ENCODE results near the gene NRGN.

Gene NRGN

GRCh38 chr11:124751741-124752470, 12.2 kb downstream of the NRGN start, which contains the start of gene VSIG2:
TSS of gene VSIG2 (minus strand) at chr11:124752255. CDS start at chr11:124752137, 118 bp downstream.
- H3K4me3 ChIP-seq (ENCODE audit: low read length): no peak within 1 kb of the TSS
- no peaks in the 10 kb centered on the region for H3K9me3 ChIP-seq (replicated peaks; ENCODE audit: low read length)
- H3K27me3 ChIP-seq (ENCODE audit: control insufficient read depth, insufficient read depth, low read length): peaks cover 7% of the 10 kb centered on the region
- peaks cover 23% of the 10 kb centered on the region for H3K4me1 ChIP-seq (ENCODE audit: control insufficient read depth, insufficient read depth, low read length)
- H3K9ac ChIP-seq (ENCODE audit: low read depth, low read length): no peak within 1 kb of the TSS
- H3K4me2 ChIP-seq (ENCODE audit: low read length): no peak within 1 kb of the TSS
- no peaks in the 10 kb centered on the region for H3K36me3 ChIP-seq (ENCODE audit: insufficient read depth, low read length)

- Histone ChIP-seq H3K4me2 (ENCODE audit: low read length) (no peak overlapping the region), H3K9ac (ENCODE audit: low read depth, low read length) (no peak overlapping the region), H3K36me3 (ENCODE audit: insufficient read depth, low read length) (no peaks in the 10 kb centered on the region), H3K4me3 (ENCODE audit: low read length) (no peak overlapping the region), H3K9me3 (replicated peaks; ENCODE audit: low read length) (no peaks in the 10 kb centered on the region), H3K27me3 (ENCODE audit: control insufficient read depth, insufficient read depth, low read length) (peaks cover 7% of the 10 kb centered on the region), H3K4me1 (ENCODE audit: control insufficient read depth, insufficient read depth, low read length) (peaks cover 23% of the 10 kb centered on the region)
Observed at GRCh38 chr11:124752471-124753102, 12.8 kb downstream of the NRGN start.

GRCh38 chr11:124753205-124753604, 13.5 kb downstream of the NRGN start:
- Histone ChIP-seq H3K9me3 (replicated peaks; ENCODE audit: low read length) (no peaks in the 10 kb centered on the region), H3K9ac (ENCODE audit: low read depth, low read length) (no peak overlapping the region), H3K27me3 (ENCODE audit: control insufficient read depth, insufficient read depth, low read length) (peaks cover 9% of the 10 kb centered on the region), H3K4me1 (ENCODE audit: control insufficient read depth, insufficient read depth, low read length) (peaks cover 24% of the 10 kb centered on the region), H3K4me2 (ENCODE audit: low read length) (no peak overlapping the region), H3K4me3 (ENCODE audit: low read length) (no peak overlapping the region), H3K36me3 (ENCODE audit: insufficient read depth, low read length) (no peaks in the 10 kb centered on the region)

GRCh38 chr11:124753624-124754023, 13.9 kb downstream of the NRGN start:
- peaks cover 11% of the 10 kb centered on the region for H3K27me3 ChIP-seq (ENCODE audit: control insufficient read depth, insufficient read depth, low read length)
- H3K4me2 ChIP-seq (ENCODE audit: low read length): no peak overlapping the region
- peaks cover 24% of the 10 kb centered on the region for H3K4me1 ChIP-seq (ENCODE audit: control insufficient read depth, insufficient read depth, low read length)
- no peaks in the 10 kb centered on the region for H3K36me3 ChIP-seq (ENCODE audit: insufficient read depth, low read length)
- H3K9me3 ChIP-seq (replicated peaks; ENCODE audit: low read length): no peaks in the 10 kb centered on the region
- H3K4me3 ChIP-seq (ENCODE audit: low read length): no peak overlapping the region
- no peak overlapping the region for H3K9ac ChIP-seq (ENCODE audit: low read depth, low read length)

- H3K9ac ChIP-seq (ENCODE audit: low read depth, low read length): no peak overlapping the region
- H3K4me1 ChIP-seq (ENCODE audit: control insufficient read depth, insufficient read depth, low read length): peaks cover 25% of the 10 kb centered on the region
- H3K27me3 ChIP-seq (ENCODE audit: control insufficient read depth, insufficient read depth, low read length): peaks cover 16% of the 10 kb centered on the region
- no peak overlapping the region for H3K4me2 ChIP-seq (ENCODE audit: low read length)
- no peaks in the 10 kb centered on the region for H3K9me3 ChIP-seq (replicated peaks; ENCODE audit: low read length)
- H3K36me3 ChIP-seq (ENCODE audit: insufficient read depth, low read length): no peaks in the 10 kb centered on the region
- H3K4me3 ChIP-seq (ENCODE audit: low read length): no peak overlapping the region
Observed at GRCh38 chr11:124754309-124754708, 14.6 kb downstream of the NRGN start.

- H3K4me1 ChIP-seq (ENCODE audit: control insufficient read depth, insufficient read depth, low read length): peaks cover 25% of the 10 kb centered on the region
- no peak overlapping the region for H3K4me2 ChIP-seq (ENCODE audit: low read length)
- H3K36me3 ChIP-seq (ENCODE audit: insufficient read depth, low read length): no peaks in the 10 kb centered on the region
- peaks cover 16% of the 10 kb centered on the region for H3K27me3 ChIP-seq (ENCODE audit: control insufficient read depth, insufficient read depth, low read length)
- no peak overlapping the region for H3K9ac ChIP-seq (ENCODE audit: low read depth, low read length)
- no peaks in the 10 kb centered on the region for H3K9me3 ChIP-seq (replicated peaks; ENCODE audit: low read length)
- H3K4me3 ChIP-seq (ENCODE audit: low read length): no peak overlapping the region
Observed at GRCh38 chr11:124754710-124755109, 15.0 kb downstream of the NRGN start.

- Histone ChIP-seq H3K9ac (ENCODE audit: low read depth, low read length) (no peak overlapping the region), H3K4me3 (ENCODE audit: low read length) (no peak overlapping the region), H3K4me2 (ENCODE audit: low read length) (no peak overlapping the region), H3K4me1 (ENCODE audit: control insufficient read depth, insufficient read depth, low read length) (peaks cover 25% of the 10 kb centered on the region), H3K27me3 (ENCODE audit: control insufficient read depth, insufficient read depth, low read length) (peaks cover 18% of the 10 kb centered on the region), H3K36me3 (ENCODE audit: insufficient read depth, low read length) (no peaks in the 10 kb centered on the region), H3K9me3 (replicated peaks; ENCODE audit: low read length) (no peaks in the 10 kb centered on the region)
Observed at GRCh38 chr11:124756033-124756752, 16.5 kb downstream of the NRGN start.

GRCh38 chr11:124756753-124757227, 17.0 kb downstream of the NRGN start:
- H3K4me3 ChIP-seq (ENCODE audit: low read length): no peak overlapping the region
- peaks cover 22% of the 10 kb centered on the region for H3K27me3 ChIP-seq (ENCODE audit: control insufficient read depth, insufficient read depth, low read length)
- H3K9me3 ChIP-seq (replicated peaks; ENCODE audit: low read length): no peaks in the 10 kb centered on the region
- H3K4me2 ChIP-seq (ENCODE audit: low read length): no peak overlapping the region
- H3K9ac ChIP-seq (ENCODE audit: low read depth, low read length): no peak overlapping the region
- H3K36me3 ChIP-seq (ENCODE audit: insufficient read depth, low read length): no peaks in the 10 kb centered on the region
- H3K4me1 ChIP-seq (ENCODE audit: control insufficient read depth, insufficient read depth, low read length): peaks cover 25% of the 10 kb centered on the region

GRCh38 chr11:124757320-124757719, 17.6 kb downstream of the NRGN start:
- no peaks in the 10 kb centered on the region for H3K36me3 ChIP-seq (ENCODE audit: insufficient read depth, low read length)
- H3K4me3 ChIP-seq (ENCODE audit: low read length): no peak overlapping the region
- H3K4me2 ChIP-seq (ENCODE audit: low read length): no peak overlapping the region
- peaks cover 25% of the 10 kb centered on the region for H3K4me1 ChIP-seq (ENCODE audit: control insufficient read depth, insufficient read depth, low read length)
- H3K9ac ChIP-seq (ENCODE audit: low read depth, low read length): no peak overlapping the region
- peaks cover 23% of the 10 kb centered on the region for H3K27me3 ChIP-seq (ENCODE audit: control insufficient read depth, insufficient read depth, low read length)
- no peaks in the 10 kb centered on the region for H3K9me3 ChIP-seq (replicated peaks; ENCODE audit: low read length)

- Histone ChIP-seq H3K36me3 (ENCODE audit: insufficient read depth, low read length) (no peaks in the 10 kb centered on the region), H3K4me1 (ENCODE audit: control insufficient read depth, insufficient read depth, low read length) (peaks cover 37% of the 10 kb centered on the region)
Observed at GRCh38 chr11:124758355-124759265, 18.9 kb downstream of the NRGN start.

More at GRCh38 chr11:124758355-124759265, 18.9 kb downstream of the NRGN start:
- Histone ChIP-seq H3K4me3 (ENCODE audit: low read length) (peak overlapping the region; percentile 58), H3K27me3 (ENCODE audit: control insufficient read depth, insufficient read depth, low read length) (peaks cover 30% of the 10 kb centered on the region), H3K4me2 (ENCODE audit: low read length) (peak overlapping the region; percentile 84), H3K9me3 (replicated peaks; ENCODE audit: low read length) (no peaks in the 10 kb centered on the region), H3K9ac (ENCODE audit: low read depth, low read length) (peak overlapping the region; percentile 10)

All from skeletal muscle satellite cell (primary cell).